ENCODE results near the gene CTNND2.

Gene CTNND2

DNA sequence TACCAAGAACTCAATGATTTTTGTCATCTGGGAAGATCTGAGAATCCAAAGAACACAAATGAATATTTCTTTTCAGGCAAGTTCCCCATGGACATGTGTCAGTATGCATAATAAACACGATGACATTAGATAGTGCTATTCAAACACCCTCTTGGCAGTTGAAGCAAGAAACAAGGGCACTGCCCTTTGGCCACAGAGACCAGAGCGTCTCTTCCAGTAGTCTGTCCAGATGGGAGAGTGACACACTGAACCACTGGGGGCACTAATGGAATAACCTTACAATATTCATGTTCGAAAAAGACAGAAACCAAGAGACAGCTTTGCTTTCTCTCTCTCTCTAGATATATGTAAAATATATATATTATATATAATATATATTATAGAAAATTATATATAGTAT lies 301.9 kb downstream of the CTNND2 start:
- TF ChIP-seq ZNF610 (tag by site-specific recombination; IDR thresholded peaks at IDR 0.05; ENCODE audit: borderline replicate concordance) (no peak), ZNF133 (tag by site-specific recombination; IDR thresholded peaks at IDR 0.05) (no peak), ZNF626 (tag by site-specific recombination; IDR thresholded peaks at IDR 0.05) (no peak), SP3 (tag by site-specific recombination; IDR thresholded peaks at IDR 0.05) (no peak), ZNF140 (tag by site-specific recombination; IDR thresholded peaks at IDR 0.05) (no peak), ZNF76 (tag by site-specific recombination; IDR thresholded peaks at IDR 0.05; ENCODE audit: borderline replicate concordance, low read depth) (no peak), ZSCAN23 (tag by site-specific recombination; IDR thresholded peaks at IDR 0.05) (no peak), ZNF174 (tag by site-specific recombination; IDR thresholded peaks at IDR 0.05) (no peak), ZBTB1 (tag by site-specific recombination; IDR thresholded peaks at IDR 0.05) (no peak), MZF1 (tag by site-specific recombination; IDR thresholded peaks at IDR 0.05; ENCODE audit: borderline replicate concordance) (no peak), ZNF341 (tag by site-specific recombination; IDR thresholded peaks at IDR 0.05; ENCODE audit: low read depth) (no peak), EGR2 (tag by site-specific recombination; IDR thresholded peaks at IDR 0.05; ENCODE audit: low read depth) (no peak), ZNF785 (tag by site-specific recombination; IDR thresholded peaks at IDR 0.05) (no peak)
- TF ChIP-seq, protein P1, sequence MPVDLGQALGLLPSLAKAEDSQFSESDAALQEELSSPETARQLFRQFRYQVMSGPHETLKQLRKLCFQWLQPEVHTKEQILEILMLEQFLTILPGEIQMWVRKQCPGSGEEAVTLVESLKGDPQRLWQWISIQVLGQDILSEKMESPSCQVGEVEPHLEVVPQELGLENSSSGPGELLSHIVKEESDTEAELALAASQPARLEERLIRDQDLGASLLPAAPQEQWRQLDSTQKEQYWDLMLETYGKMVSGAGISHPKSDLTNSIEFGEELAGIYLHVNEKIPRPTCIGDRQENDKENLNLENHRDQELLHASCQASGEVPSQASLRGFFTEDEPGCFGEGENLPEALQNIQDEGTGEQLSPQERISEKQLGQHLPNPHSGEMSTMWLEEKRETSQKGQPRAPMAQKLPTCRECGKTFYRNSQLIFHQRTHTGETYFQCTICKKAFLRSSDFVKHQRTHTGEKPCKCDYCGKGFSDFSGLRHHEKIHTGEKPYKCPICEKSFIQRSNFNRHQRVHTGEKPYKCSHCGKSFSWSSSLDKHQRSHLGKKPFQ (tag by site-specific recombination; IDR thresholded peaks at IDR 0.05) = no peak
- Histone ChIP-seq H3K27ac (ENCODE audit: extremely low read depth, low read depth, low read length) (no peak overlapping the region), H3K4me1 (ENCODE audit: control insufficient read depth, insufficient read depth, low read length) (no peaks in the 10 kb centered on the region), H3K36me3 (ENCODE audit: control insufficient read depth in 2 of 2, insufficient read depth in 1 of 2, low read length in 2 of 2) (no peaks in the 10 kb centered on the region), H3K9me3 (ENCODE audit: control insufficient read depth, insufficient read depth, low read depth, low read length) (no peaks in the 10 kb centered on the region), H3K4me3 (ENCODE audit: low read depth, low read length) (no peak overlapping the region)
- CTCF ChIA-PET = no interaction called here
- POLR2A ChIA-PET = no interaction called here

DNA sequence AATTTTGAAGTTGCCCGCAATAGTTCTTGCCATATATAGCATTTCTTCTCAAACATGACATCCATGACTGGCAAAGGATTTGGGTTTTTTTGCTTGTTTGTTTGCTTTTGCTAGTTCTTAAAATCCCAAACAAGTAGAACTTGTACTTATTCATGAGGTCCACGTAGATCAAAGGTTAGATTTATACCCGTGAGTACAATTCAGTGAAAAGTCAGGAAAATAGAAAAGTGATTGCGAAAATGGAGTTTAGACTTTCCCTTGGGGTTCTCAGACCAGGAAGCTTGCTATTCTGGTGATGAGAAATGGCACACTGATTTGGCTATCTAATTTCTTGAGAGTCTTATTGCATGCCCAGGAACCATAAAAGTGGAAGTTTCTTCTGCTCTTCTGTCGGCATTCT lies 304.7 kb downstream of the CTNND2 start:
- ChIA-PET CTCF (no interaction called here), POLR2A (no interaction called here)
- H3K36me3 ChIP-seq (ENCODE audit: control insufficient read depth in 2 of 2, insufficient read depth in 1 of 2, low read length in 2 of 2) = no peaks in the 10 kb centered on the region
- no peak overlapping the region for H3K4me3 ChIP-seq (ENCODE audit: low read depth, low read length)
- no peaks in the 10 kb centered on the region for H3K4me1 ChIP-seq (ENCODE audit: control insufficient read depth, insufficient read depth, low read length)
- TF ChIP-seq RBAK (tag by site-specific recombination; IDR thresholded peaks at IDR 0.05) = no peak
- no peaks in the 10 kb centered on the region for H3K9me3 ChIP-seq (ENCODE audit: control insufficient read depth, insufficient read depth, low read depth, low read length)
- H3K27ac ChIP-seq (ENCODE audit: extremely low read depth, low read depth, low read length) = no peak overlapping the region

DNA sequence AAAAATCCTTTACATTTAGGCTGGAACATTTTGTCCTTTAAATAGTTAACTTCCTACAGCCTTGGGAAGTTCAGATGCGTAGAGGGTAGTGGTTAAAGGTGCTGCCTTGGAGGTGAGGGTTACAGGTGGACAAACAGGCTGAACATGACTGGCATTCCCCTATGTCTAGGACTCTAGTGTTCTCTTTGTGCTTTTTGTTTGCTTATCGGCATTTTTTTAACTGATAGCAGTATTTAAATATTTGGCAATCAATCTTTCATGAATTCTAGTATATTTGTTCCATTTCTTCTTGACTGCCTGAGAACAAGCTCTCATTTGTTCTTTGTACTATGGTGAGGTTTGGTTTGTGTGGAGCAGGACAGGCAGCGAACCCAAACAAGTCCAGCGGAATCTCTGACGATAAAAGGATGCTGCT lies 307.6 kb downstream of the CTNND2 start:
- POLR2A ChIA-PET = no interaction called here
- Histone ChIP-seq H3K4me1 (ENCODE audit: control insufficient read depth, insufficient read depth, low read length) (no peaks in the 10 kb centered on the region), H3K27ac (ENCODE audit: extremely low read depth, low read depth, low read length) (no peak overlapping the region), H3K9me3 (ENCODE audit: control insufficient read depth, insufficient read depth, low read depth, low read length) (no peaks in the 10 kb centered on the region), H3K36me3 (ENCODE audit: control insufficient read depth in 2 of 2, insufficient read depth in 1 of 2, low read length in 2 of 2) (no peaks in the 10 kb centered on the region), H3K4me3 (ENCODE audit: low read depth, low read length) (no peak overlapping the region)
- CTCF ChIA-PET = no interaction called here
- TF ChIP-seq ZNF664 (tag by site-specific recombination; IDR thresholded peaks at IDR 0.05) = no peak
- no peak for TF ChIP-seq HOXA7 (CRISPR knock-in tag; IDR thresholded peaks at IDR 0.05; ENCODE audit: borderline replicate concordance)
- no peak for TF ChIP-seq GLIS2 (tag by site-specific recombination; IDR thresholded peaks at IDR 0.05)

DNA sequence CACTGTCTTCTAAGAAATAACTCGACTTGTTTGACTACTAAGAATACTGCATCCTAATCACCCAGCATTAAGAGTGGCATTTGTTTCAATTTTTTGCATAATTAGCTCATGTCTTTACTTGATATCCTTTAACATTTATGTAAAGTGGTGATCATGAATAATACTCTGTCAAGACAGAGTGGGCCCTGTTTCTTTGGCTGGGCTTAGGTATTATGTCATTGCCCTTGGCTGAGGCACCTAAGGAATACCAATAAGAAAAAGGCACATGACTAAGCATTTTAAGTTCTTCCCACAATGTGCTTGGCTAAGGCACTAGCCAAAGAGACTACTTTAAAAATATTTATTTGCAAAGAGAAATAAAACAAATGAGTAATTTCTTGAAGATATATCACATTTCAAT lies 308.1 kb downstream of the CTNND2 start:
- Histone ChIP-seq H3K9me3 (ENCODE audit: control insufficient read depth, insufficient read depth, low read depth, low read length) (no peaks in the 10 kb centered on the region), H3K27ac (ENCODE audit: extremely low read depth, low read depth, low read length) (no peak overlapping the region), H3K36me3 (ENCODE audit: control insufficient read depth in 2 of 2, insufficient read depth in 1 of 2, low read length in 2 of 2) (no peaks in the 10 kb centered on the region), H3K4me1 (ENCODE audit: control insufficient read depth, insufficient read depth, low read length) (no peaks in the 10 kb centered on the region), H3K4me3 (ENCODE audit: low read depth, low read length) (no peak overlapping the region)
- ChIA-PET CTCF (no interaction called here), POLR2A (no interaction called here)
- no peak for TF ChIP-seq ZBTB17 (tag by site-specific recombination; IDR thresholded peaks at IDR 0.05)
- TF ChIP-seq, protein P2, sequence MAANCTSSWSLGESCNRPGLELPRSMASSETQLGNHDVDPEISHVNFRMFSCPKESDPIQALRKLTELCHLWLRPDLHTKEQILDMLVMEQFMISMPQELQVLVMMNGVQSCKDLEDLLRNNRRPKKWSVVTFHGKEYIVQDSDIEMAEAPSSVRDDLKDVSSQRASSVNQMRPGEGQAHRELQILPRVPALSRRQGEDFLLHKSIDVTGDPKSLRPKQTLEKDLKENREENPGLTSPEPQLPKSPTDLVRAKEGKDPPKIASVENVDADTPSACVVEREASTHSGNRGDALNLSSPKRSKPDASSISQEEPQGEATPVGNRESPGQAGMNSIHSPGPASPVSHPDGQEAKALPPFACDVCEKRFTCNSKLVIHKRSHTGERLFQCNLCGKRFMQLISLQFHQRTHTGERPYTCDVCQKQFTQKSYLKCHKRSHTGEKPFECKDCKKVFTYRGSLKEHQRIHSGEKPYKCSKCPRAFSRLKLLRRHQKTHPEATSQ (tag by site-specific recombination; IDR thresholded peaks at IDR 0.05) = no peak
- TF ChIP-seq ZNF350 (tag by site-specific recombination; IDR thresholded peaks at IDR 0.05) = no peak
- TF ChIP-seq KLF16 (tag by site-specific recombination; IDR thresholded peaks at IDR 0.05) = no peak
- TF ChIP-seq, protein P3, sequence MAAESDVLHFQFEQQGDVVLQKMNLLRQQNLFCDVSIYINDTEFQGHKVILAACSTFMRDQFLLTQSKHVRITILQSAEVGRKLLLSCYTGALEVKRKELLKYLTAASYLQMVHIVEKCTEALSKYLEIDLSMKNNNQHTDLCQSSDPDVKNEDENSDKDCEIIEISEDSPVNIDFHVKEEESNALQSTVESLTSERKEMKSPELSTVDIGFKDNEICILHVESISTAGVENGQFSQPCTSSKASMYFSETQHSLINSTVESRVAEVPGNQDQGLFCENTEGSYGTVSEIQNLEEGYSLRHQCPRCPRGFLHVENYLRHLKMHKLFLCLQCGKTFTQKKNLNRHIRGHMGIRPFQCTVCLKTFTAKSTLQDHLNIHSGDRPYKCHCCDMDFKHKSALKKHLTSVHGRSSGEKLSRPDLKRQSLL (tag by site-specific recombination; IDR thresholded peaks at IDR 0.05) = no peak
- TF ChIP-seq, protein P4, sequence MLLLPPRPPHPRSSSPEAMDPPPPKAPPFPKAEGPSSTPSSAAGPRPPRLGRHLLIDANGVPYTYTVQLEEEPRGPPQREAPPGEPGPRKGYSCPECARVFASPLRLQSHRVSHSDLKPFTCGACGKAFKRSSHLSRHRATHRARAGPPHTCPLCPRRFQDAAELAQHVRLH (tag by site-specific recombination; IDR thresholded peaks at IDR 0.05) = no peak
- no peak for TF ChIP-seq ZNF335 (tag by site-specific recombination; conservative IDR thresholded peaks at IDR 0.05)
- TF ChIP-seq ZNF670 (tag by site-specific recombination; IDR thresholded peaks at IDR 0.05; ENCODE audit: low read depth) = no peak
